HG02943 (cell line): ENCODE measurements around the gene ALCAM.
"Not testable (repeated sequence)": the region's sequence is repeated elsewhere in the genome, so short reads cannot be mapped to it uniquely, and the experiment has no call there.

ENCODE experiments used
- ATAC-seq: cut with Tn5 transposase; IDR thresholded peaks from one replicate; pipeline ENCODE4 v1.9.1; 2021; ENCODE audit warnings: mild to moderate bottlenecking, low read depth, moderate library complexity; ENCODE audit not compliant: unreplicated experiment

ALCAM gene

GRCh38 chr3:105385819-105386508 lies 19.3 kb downstream of the ALCAM start:
- no peak for ATAC-seq

DNA sequence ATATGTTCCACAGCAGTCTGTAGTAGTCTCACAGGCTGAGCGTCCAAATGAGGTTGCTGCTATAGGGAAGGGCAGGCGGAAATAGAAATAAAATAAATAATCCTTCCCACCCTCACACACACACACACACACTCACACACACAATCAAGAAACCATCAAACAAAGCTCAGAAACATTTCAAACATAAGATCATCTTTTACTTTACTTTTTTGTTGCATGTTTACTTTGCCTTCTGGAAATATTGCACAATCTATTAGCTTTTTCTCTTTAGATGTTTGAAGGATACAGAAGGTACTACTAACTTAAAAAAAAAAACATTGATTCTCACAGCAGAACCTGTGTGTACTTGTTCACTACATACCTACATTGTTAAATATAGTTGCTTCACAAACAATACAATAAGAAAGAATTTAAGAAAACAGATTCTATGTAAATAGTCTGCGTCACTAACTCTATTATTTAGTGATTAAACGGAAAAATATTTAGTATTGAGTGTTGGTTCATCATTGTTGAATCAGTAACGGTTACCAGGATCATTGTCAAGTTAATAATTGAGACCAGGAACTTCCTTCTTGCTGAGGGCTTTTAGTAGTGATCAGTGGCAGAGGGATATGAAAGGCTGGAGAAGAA lies 20.5 kb downstream of the ALCAM start:
- no peak for ATAC-seq

DNA sequence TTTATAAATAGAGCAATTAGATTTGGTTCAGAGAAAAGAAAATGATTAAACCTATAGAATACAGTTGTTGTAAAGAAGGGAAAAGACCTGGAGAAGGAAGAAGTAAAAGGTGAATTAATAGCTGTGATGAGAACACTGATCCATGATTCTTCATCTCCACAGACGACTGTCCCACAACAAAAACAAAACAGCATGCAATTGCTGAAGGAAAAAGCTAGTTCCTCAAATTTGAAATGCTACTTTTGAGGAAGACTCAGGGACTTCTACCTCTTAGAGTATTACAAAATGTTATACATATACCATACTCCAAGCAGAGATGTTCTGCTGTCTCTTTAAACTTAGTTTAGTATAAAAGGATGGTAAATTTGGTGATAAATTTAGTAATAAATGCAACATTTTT lies 21.5 kb downstream of the ALCAM start:
- ATAC-seq = no peak

- ATAC-seq = not testable (repeated sequence)
Measured at GRCh38 chr3:105389759-105390158, 23.1 kb downstream of the ALCAM start.

DNA sequence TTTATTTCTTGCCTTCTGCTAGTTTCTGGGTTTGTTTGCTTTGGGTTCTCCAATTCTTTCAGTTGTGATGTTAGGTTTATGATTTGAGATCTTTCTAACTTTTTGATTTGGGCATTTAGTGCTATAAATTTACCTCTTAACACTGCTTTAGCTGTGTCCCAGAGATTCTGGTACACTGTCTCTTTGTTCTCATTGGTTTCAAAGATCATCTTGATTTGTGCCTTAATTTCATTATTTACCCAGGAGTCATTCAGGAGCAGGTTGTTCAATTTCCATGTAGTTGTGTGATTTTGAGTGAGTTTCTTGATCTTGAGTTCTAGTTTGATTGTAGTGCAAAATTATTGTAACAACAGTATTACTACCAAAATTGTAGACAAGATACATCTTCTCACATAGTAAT lies 25.9 kb downstream of the ALCAM start:
- not testable (repeated sequence) for ATAC-seq

- ATAC-seq = no peak
Measured at GRCh38 chr3:105394177-105394576, 27.5 kb downstream of the ALCAM start.

- ATAC-seq = no peak
Measured at GRCh38 chr3:105397974-105398373, 31.3 kb downstream of the ALCAM start.

DNA sequence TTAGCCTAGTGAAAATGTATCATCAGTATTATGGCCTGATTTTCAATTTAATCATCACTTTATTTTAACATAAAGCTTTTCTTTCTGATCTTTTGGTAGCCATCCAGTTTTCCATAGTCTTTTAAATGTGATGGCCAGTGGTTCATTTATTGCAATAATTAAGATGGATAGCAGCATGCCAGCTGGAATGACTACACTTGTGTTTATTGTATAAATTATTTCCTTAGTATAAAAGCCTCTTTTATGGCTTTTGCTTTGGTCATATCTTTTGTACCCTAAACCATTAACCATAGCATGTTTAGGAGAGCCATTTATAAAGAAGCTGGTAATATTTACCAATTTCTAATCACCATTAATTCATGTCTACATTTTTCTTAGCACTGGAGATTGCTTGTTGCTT lies 31.7 kb downstream of the ALCAM start:
- no peak for ATAC-seq

GRCh38 chr3:105399062-105399461 lies 32.4 kb downstream of the ALCAM start:
- no peak for ATAC-seq

DNA sequence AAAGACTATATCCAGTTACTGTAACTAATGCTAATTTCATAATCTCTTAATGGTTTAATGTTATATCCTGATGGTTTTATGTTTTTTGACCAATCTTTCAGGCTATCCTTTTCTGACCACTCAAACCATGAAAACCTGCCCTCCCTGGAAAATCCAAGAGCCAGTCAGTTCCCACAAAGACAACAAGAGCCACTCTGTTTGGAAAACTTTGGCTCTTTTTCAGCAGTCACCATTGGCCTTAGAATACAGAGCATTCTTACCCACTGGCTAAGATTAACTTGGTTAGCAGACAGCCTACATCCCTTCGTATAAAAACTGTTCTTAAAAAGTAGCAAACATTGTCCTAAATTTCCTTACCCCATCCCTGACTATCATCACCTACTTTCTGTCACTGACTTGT lies 32.9 kb downstream of the ALCAM start:
- no peak for ATAC-seq

DNA sequence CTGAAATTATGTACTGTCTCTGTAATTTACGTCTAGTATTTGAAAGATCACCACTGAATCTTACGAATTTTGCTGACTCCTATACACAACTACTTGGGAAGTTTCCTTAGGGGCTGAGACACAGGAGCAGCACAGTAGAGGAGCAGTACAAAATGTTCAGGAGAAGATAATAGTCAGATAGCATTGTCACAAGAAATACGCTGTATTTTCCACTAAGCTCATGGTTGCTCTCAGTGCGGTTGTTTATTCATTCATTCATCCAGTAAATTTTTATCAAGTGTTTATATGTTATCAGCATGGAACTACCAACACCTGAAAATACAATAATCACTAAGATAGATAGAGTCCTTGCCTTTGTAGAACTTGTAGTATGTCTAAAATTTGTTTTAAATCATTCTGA lies 34.5 kb downstream of the ALCAM start:
- ATAC-seq = no peak

DNA sequence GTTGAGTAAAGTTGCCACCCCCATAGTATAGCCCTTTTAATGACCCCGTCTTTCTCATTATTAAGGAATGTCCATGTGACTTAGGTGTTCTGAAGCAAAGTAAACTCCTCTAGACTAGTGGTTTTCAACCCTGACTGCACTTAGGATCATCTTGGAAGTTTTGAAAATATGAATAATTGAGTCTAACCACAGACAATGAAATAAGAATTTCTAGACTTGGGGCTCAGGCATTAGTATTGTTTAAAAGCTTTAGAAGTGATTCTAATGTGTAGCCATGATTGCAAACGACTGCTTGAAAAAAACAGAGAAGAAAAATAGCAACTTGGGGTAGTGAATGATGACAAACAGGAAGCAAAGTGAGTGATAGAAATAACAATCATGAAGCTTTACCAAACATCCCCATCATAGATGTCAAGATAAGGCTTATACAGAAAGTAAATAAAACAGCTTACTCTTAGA lies 35.0 kb downstream of the ALCAM start:
- ATAC-seq = no peak

- ATAC-seq = no peak
Measured at GRCh38 chr3:105402287-105402801, 35.6 kb downstream of the ALCAM start.

GRCh38 chr3:105403034-105403433 lies 36.3 kb downstream of the ALCAM start:
- ATAC-seq = not testable (repeated sequence)

DNA sequence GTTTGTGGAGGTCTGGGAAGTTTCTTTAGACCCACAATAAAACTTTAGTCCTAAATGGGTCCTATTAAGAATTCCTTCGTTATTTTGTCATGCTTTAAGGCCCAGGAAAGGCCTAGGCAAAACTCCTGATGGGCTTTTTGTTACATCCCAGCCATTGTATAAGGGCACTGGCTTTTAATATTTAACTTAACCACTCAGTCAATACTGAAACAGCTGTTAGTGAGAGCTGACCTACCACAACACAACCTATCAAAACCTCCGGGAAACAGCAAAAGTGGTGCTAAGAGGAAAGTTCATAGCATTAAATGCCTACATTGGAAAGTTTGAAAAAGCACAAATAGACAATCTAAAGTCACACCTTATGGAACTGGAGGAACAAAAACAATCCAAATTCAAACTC lies 39.6 kb downstream of the ALCAM start:
- ATAC-seq = no peak

DNA sequence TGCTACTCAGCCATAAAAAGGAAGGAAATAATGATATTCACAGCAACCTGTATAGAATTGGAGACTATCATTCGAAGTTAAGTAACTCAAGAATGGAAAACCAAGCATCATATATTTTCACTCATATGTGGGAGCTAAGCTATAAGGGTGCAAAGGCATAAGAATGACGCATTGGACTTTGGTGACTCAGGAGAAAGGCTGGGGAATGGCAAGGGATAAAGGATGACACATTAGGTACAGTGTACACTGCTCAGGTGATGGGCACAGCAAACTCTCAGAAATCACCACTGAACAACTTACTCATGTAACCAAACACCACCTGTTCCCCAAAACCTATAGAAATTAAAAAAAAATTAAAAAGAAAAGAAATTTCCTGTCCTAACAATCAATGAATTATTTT lies 42.7 kb downstream of the ALCAM start:
- ATAC-seq = no peak

DNA sequence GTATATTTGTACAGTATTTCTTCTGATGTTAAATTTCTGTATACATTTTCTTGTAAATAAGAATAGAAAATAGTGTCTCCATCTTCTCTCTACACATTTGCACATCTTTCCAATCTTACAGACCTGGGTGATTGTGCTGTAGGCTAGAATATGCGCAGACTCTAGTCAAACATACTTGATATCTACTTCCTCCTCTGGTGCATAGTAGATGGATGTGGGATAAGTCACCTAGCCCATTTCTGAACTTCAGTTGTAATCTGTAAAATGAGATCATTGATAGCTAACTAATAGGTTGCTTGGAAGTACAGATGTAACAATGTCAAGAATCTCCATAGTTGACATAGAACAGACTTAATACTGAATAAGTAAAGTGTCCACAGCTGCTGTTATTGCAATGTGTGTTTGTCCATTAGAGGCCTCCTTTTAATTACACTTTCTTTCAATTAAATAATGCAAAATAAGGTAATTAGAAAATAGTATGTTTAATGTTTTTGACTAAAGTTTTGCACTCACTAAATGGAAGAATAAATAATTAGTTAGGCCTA lies 46.7 kb downstream of the ALCAM start:
- no peak for ATAC-seq

GRCh38 chr3:105414841-105415240 lies 48.1 kb downstream of the ALCAM start:
- no peak for ATAC-seq

GRCh38 chr3:105415951-105416350 lies 49.2 kb downstream of the ALCAM start:
- no peak for ATAC-seq

DNA sequence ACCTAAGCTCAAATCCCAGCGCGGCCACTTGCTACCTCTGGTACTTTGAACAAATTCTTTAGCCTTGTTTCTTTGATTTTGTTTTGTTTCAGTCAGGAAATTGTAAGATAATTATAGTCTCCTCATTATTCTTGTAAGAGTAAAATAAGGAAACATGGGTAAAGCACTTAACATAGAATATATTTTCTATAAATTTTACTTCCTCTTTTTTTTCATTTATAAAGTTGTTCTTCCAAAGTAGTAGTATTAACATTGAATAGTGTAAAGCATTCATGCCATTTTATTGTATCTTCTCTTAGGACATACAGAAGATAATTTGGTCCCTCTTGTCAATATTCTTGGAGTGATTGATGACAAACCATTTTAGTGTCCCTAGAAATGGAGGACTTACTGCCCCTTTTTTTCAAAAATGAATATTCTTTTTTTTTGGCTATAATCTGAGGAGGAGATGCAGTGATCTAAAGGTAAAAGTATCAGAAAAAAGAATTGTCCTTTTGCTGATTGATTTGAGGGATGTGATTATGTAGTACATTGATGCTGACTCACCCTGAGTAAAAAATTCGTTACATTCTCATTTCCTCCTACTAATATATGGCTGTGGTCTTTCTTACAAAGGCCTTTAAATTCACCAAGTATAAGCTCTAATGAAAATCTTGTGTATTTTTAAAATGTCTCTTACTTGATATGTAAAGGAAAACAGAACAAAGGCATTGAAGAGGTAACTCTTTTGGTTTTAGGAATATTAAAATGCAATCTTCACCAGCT lies 51.0 kb downstream of the ALCAM start:
- ATAC-seq = no peak

- no peak for ATAC-seq
Measured at GRCh38 chr3:105422645-105423044, 55.9 kb downstream of the ALCAM start.
